A673 (cell line): ENCODE measurements around the gene APOC4. TPM values are rescaled to one million over a fixed set of nuclear protein-coding genes. Genes with fewer than 3 reads are reported as not detected.

ENCODE experiments used
- BruUV-seq: library from RNA; stranded (reverse); fragments of 400-500 nt; replicated peaks from 2 replicates; lab custom pipeline; 2021; lab: Mats Ljungman, UMichigan
- CTCF ChIA-PET: fragments of 300-600 bp; sonication (Branson Sonifier 250); formaldehyde crosslinking; loops from one replicate; lab custom pipeline; 2022; ENCODE audit warnings: antibody characterized with exemption; lab: Charles Lee
- POLR2A ChIA-PET: fragments of 300-600 bp; sonication (Branson Sonifier 250); formaldehyde crosslinking; loops from one replicate; lab custom pipeline; 2022; ENCODE audit warnings: antibody characterized with exemption; ENCODE audit not compliant: low non-redundant PET; lab: Charles Lee
- DNase-seq: peaks from one replicate; pipeline ENCODE4 v3.0.0-alpha.2; 2015; ENCODE audit warnings: low spot score
- H3K27ac ChIP-seq: fragments of 200-600 bp; sonication (generic); 2 replicates; pipeline ENCODE4 v1.5.1; 2016; ENCODE audit warnings: mixed run types, low read depth, mild to moderate bottlenecking, mixed read lengths, antibody characterized with exemption, low read length; ENCODE audit not compliant: poor library complexity, severe bottlenecking
- H3K27me3 ChIP-seq: fragments of 200-600 bp; sonication (generic); replicated peaks from 2 replicates; pipeline ENCODE4 v1.6.1; 2017; ENCODE audit warnings: mixed run types, low read depth, mild to moderate bottlenecking, mixed read lengths, antibody characterized with exemption, low read length; ENCODE audit not compliant: insufficient read depth, poor library complexity
- H3K36me3 ChIP-seq: fragments of 200-600 bp; sonication (generic); 2 replicates; pipeline ENCODE4 v1.6.1; 2016; ENCODE audit warnings: mixed run types, mild to moderate bottlenecking, mixed read lengths, antibody characterized with exemption, low read length; ENCODE audit not compliant: insufficient read depth, poor library complexity, severe bottlenecking
- H3K4me1 ChIP-seq: fragments of 200-600 bp; sonication (generic); 2 replicates; pipeline ENCODE4 v1.6.1; 2017; ENCODE audit warnings: mixed run types, mild to moderate bottlenecking, mixed read lengths, antibody characterized with exemption, low read length; ENCODE audit not compliant: insufficient read depth, poor library complexity, severe bottlenecking
- H3K4me3 ChIP-seq: fragments of 200-600 bp; sonication (generic); 2 replicates; pipeline ENCODE4 v1.5.1; 2016; ENCODE audit warnings: low read depth, mixed run types, mild to moderate bottlenecking, mixed read lengths, low read length; ENCODE audit not compliant: poor library complexity, severe bottlenecking
- H3K9me3 ChIP-seq: fragments of 200-600 bp; sonication (generic); 2 replicates; pipeline ENCODE4 v1.6.1; 2016; ENCODE audit warnings: mixed run types, low read depth, mild to moderate bottlenecking, mixed read lengths, antibody characterized with exemption, low read length; ENCODE audit not compliant: poor library complexity, severe bottlenecking
- EZH2 ChIP-seq: fragments of 200-600 bp; sonication (generic); IDR thresholded peaks from 2 replicates; pipeline ENCODE4 v1.6.1; 2017; ENCODE audit warnings: borderline replicate concordance, low read depth, mild to moderate bottlenecking, mixed read lengths, antibody characterized with exemption, low read length; ENCODE audit not compliant: poor library complexity, severe bottlenecking
- intact Hi-C: fragments of 100-400 bp; cut with micrococcal nuclease; formaldehyde crosslinking; loops from one replicate; pipeline ENCODE4 v1.10.0; 2022; ENCODE audit not compliant: unreplicated experiment
- total RNA-seq: library from RNA; stranded (reverse); gene quantifications from 2 replicates; pipeline ENCODE4 v1.2.3, GENCODE V29; 2021
- TF ChIP-seq, protein P1 (sequence below): fragments of 300-800, 200-600 bp; sonication (generic); conservative IDR thresholded peaks from 2 replicates; pipeline ENCODE4 v1.5.1; 2017; ENCODE audit warnings: low read depth, mild to moderate bottlenecking, antibody characterized with exemption, low read length, moderate library complexity, mixed read lengths

Gene APOC4
- total RNA-seq, 1 experiment from 2014 or later: not detected

DNA sequence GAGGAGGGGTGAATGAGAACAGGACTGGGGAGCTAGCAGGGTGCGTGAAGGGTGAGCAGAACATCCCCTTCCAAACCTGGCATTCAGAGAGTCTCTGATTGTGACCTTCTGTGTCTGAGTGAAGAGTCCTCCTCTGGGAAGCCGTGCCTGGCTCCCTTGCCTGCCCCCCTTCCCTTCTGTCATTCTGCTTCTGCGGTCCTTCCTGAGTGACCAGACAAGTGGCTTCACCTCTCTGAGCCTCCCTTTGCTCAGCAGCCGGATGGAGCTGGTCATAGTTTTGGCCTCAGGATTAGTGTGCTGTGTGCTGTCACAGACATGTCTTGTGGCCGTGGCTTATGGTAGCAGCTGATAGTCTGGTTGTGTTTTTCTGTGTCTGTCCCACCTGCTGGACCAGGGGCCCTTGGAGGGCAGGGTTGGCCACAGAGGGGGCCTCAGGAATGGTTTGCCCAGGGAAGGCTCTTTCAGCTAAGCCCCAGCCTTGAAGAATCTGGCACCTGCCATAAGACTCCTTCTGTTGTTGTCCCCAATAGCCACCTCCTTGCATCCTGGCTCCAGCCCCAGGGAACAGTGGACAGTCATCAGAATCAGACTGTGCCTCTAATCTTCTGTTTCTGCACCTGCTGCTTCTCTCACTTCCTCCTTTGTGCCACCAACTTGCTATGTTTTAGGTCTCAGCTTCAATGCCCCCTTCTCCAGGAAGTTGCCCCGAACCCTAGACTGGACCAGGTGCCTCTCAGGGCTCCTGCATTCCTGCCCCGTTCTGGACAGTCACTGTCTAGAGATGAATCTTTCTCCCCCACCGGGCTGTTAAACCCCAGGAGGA, 19.1 kb downstream of the APOC4 start:
- POLR2A ChIA-PET: no interaction called here
- H3K36me3 ChIP-seq: peaks cover 6% of the 10 kb centered on the region
- H3K9me3 ChIP-seq: no peaks in the 10 kb centered on the region
- no TSS peak for BruUV-seq
- no peaks in the 10 kb centered on the region for H3K27me3 ChIP-seq
- TF ChIP-seq, protein P1, sequence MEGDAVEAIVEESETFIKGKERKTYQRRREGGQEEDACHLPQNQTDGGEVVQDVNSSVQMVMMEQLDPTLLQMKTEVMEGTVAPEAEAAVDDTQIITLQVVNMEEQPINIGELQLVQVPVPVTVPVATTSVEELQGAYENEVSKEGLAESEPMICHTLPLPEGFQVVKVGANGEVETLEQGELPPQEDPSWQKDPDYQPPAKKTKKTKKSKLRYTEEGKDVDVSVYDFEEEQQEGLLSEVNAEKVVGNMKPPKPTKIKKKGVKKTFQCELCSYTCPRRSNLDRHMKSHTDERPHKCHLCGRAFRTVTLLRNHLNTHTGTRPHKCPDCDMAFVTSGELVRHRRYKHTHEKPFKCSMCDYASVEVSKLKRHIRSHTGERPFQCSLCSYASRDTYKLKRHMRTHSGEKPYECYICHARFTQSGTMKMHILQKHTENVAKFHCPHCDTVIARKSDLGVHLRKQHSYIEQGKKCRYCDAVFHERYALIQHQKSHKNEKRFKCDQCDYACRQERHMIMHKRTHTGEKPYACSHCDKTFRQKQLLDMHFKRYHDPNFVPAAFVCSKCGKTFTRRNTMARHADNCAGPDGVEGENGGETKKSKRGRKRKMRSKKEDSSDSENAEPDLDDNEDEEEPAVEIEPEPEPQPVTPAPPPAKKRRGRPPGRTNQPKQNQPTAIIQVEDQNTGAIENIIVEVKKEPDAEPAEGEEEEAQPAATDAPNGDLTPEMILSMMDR: no peak
- no peak for TF ChIP-seq EZH2
- CTCF ChIA-PET: interaction anchor here (0.6 kb wide), 1 partner anchor 372 kb away, joined by 10 read pairs; no protein-coding TSS in a partner anchor
- peaks cover 5% of the 10 kb centered on the region for H3K4me1 ChIP-seq
- DNase-seq: no peak
- intact Hi-C loops: no loop called here
- H3K4me3 ChIP-seq: no peak overlapping the region
- no peak overlapping the region for H3K27ac ChIP-seq

DNA sequence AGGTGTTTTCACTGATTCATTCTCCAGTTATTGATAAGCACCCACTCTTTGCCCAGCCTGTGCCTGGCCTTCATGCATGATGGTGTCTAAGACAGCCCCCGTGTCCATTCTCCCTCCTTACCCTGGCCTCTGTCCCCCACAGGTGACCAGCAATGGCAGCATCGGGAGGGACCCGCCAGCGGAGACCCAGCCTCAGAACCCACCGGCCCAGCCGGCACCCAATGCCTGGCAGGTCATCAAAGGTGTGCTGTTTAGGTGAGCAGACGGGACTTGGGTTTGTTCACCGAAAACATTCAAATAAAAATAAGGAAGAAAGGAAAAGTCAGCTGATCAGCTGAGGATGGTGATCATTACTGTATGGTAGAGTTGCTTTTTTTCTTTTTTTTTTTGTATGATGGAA, 19.8 kb downstream of the APOC4 start:
- ChIA-PET CTCF (no interaction called here), POLR2A (no interaction called here)
- no TSS peak for BruUV-seq
- Histone ChIP-seq H3K27me3 (no peaks in the 10 kb centered on the region), H3K27ac (no peak overlapping the region), H3K36me3 (peaks cover 6% of the 10 kb centered on the region), H3K4me3 (no peak overlapping the region), H3K4me1 (no peaks in the 10 kb centered on the region), H3K9me3 (no peaks in the 10 kb centered on the region)
- TF ChIP-seq, protein P1: no peak
- TF ChIP-seq EZH2: no peak
- intact Hi-C loops: no loop called here
- DNase-seq: no peak

DNA sequence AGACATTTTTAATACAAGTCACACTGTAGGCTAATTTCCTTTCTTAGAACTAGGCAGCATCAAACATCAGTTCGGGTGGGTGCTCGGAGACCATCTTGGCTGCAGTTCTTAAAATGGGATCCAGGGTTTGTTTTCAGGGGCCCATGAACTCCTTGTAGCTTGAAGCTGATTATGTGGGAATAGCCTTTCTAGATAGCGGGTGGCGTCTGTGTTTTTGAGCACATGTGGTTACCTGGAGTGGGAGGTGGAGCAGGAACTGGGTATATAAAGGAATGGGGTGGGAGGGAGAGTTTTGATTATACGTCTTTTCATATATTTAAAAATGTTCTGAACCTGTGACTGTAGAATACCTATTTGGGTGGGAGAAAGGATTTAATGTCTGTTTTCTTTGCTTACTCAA, 26.1 kb downstream of the APOC4 start:
- Histone ChIP-seq H3K9me3 (no peaks in the 10 kb centered on the region), H3K27ac (no peak overlapping the region), H3K27me3 (no peaks in the 10 kb centered on the region), H3K4me3 (no peak overlapping the region), H3K36me3 (peaks cover 13% of the 10 kb centered on the region), H3K4me1 (no peaks in the 10 kb centered on the region)
- CTCF ChIA-PET: no interaction called here
- POLR2A ChIA-PET: no interaction called here
- intact Hi-C loops: no loop called here
- no peak for DNase-seq
- BruUV-seq: no TSS peak
- TF ChIP-seq EZH2: no peak
- TF ChIP-seq, protein P1: no peak
